ENCODE measurements around the gene ZNF664.

The ZNF664 gene

GRCh38 chr12:123992118-123992825, 19.3 kb downstream of the ZNF664 start:
- DNase-seq = no peak

- DNase-seq = no peak
These were observed 22.2 kb downstream of the ZNF664 start for GRCh38 chr12:123995023-123995748.

- DNase-seq = no peak
These were observed 23.6 kb downstream of the ZNF664 start for GRCh38 chr12:123996581-123996980.

- DNase-seq = no peak
These were observed 24.2 kb downstream of the ZNF664 start for GRCh38 chr12:123997033-123997822.

- no peak for DNase-seq
These were observed 24.9 kb downstream of the ZNF664 start for GRCh38 chr12:123997908-123998307.

GRCh38 chr12:123998344-123998990, 25.5 kb downstream of the ZNF664 start:
- no peak for DNase-seq

- DNase-seq = no peak
These were observed 26.0 kb downstream of the ZNF664 start for GRCh38 chr12:123998991-123999359.

GRCh38 chr12:124000111-124000510, 27.1 kb downstream of the ZNF664 start:
- DNase-seq = no peak

GRCh38 chr12:124001343-124001742, 28.3 kb downstream of the ZNF664 start:
- DNase-seq = no peak

GRCh38 chr12:124002021-124002644, 29.1 kb downstream of the ZNF664 start:
- no peak for DNase-seq

- no peak for DNase-seq
These were observed 29.6 kb downstream of the ZNF664 start for GRCh38 chr12:124002654-124003053.

- DNase-seq = no peak
These were observed 31.3 kb downstream of the ZNF664 start for GRCh38 chr12:124004233-124004875.

GRCh38 chr12:124006085-124006845, 33.2 kb downstream of the ZNF664 start:
- no peak for DNase-seq

- no peak for DNase-seq
These were observed 34.1 kb downstream of the ZNF664 start for GRCh38 chr12:124006846-124007713.

- DNase-seq = no peak
These were observed 35.0 kb downstream of the ZNF664 start for GRCh38 chr12:124007826-124008570.

- no peak for DNase-seq
These were observed 35.6 kb downstream of the ZNF664 start for GRCh38 chr12:124008595-124008994.

GRCh38 chr12:124009781-124010180, 36.8 kb downstream of the ZNF664 start:
- DNase-seq = no peak

- DNase-seq = no peak
These were observed 37.7 kb downstream of the ZNF664 start for GRCh38 chr12:124010687-124011086.

- DNase-seq = no peak
These were observed 38.6 kb downstream of the ZNF664 start for GRCh38 chr12:124011435-124012115.
